ENCODE measurements around the gene DNAJC13.
"Not testable (repeated sequence)": the region's sequence is repeated elsewhere in the genome, so short reads cannot be mapped to it uniquely, and the experiment has no call there.

Gene DNAJC13

GRCh38 chr3:132416807-132417694 lies at the start of gene DNAJC13:
Gene DNAJC13, plus strand, starts transcription at chr3:132417502. Its CDS starts 17,049 bp downstream, at chr3:132434551.
- Histone ChIP-seq H3K4me2 (peak within 1 kb of the TSS; percentile 90), H3K9me3 (no peaks in the 10 kb centered on the region), H3K4me3 (peak within 1 kb of the TSS; percentile 99), H3K27ac (peak within 1 kb of the TSS; percentile 93), H3K36me3 (peaks cover 8% of the 10 kb centered on the region; the same call in 1 of the 2 replicates), H4K20me1 (peaks cover 3% of the 10 kb centered on the region; the same call in 1 of the 2 replicates), H3K4me1 (peaks cover 25% of the 10 kb centered on the region), H3K27me3 (no peaks in the 10 kb centered on the region), H3K9ac (peak within 1 kb of the TSS; percentile 94)
- TF ChIP-seq Cebpa-rat (IDR thresholded peaks at IDR 0.05) = no peak

GRCh38 chr3:132368515-132368914 lies 48.8 kb upstream of the DNAJC13 start:
- no peaks in the 10 kb centered on the region for H3K27me3 ChIP-seq
- no peaks in the 10 kb centered on the region for H3K9me3 ChIP-seq
- H3K27ac ChIP-seq = no peak overlapping the region
- H3K9ac ChIP-seq = no peak overlapping the region
- no peaks in the 10 kb centered on the region for H4K20me1 ChIP-seq
- no peak for TF ChIP-seq Cebpa-rat (IDR thresholded peaks at IDR 0.05)
- no peak overlapping the region for H3K4me3 ChIP-seq
- no peaks in the 10 kb centered on the region for H3K36me3 ChIP-seq
- H3K4me2 ChIP-seq = no peak overlapping the region
- H3K4me1 ChIP-seq = no peaks in the 10 kb centered on the region

GRCh38 chr3:132368962-132369361 lies 48.3 kb upstream of the DNAJC13 start:
- no peak for TF ChIP-seq Cebpa-rat (IDR thresholded peaks at IDR 0.05)
- Histone ChIP-seq H3K27me3 (no peaks in the 10 kb centered on the region), H3K4me2 (no peak overlapping the region), H3K27ac (no peak overlapping the region), H4K20me1 (no peaks in the 10 kb centered on the region), H3K9me3 (no peaks in the 10 kb centered on the region), H3K9ac (no peak overlapping the region), H3K4me1 (no peaks in the 10 kb centered on the region), H3K4me3 (no peak overlapping the region), H3K36me3 (no peaks in the 10 kb centered on the region)

DNA sequence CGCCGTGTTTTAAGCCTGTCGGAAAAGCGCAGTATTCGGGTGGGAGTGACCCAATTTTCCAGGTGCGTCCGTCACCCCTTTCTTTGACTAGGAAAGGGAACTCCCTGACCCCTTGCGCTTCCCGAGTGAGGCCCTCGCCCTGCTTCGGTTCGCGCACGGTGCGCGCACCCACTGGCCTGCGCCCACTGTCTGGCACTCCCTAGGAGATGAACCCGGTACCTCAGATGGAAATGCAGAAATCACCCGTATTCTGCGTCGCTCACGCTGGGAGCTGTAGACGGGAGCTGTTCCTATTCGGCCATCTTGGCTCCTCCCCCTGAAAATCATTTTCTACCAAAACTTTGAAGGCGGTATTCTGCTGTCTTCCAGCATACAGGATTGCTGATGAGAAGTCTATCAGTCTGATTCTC lies 40.4 kb upstream of the DNAJC13 start:
- not testable (repeated sequence) for H3K4me1 ChIP-seq, H4K20me1 ChIP-seq, H3K27me3 ChIP-seq, H3K9me3 ChIP-seq, H3K27ac ChIP-seq, H3K4me3 ChIP-seq, H3K9ac ChIP-seq, H3K4me2 ChIP-seq, H3K36me3 ChIP-seq

GRCh38 chr3:132378048-132378762 lies 39.1 kb upstream of the DNAJC13 start:
- no peaks in the 10 kb centered on the region for H3K27me3 ChIP-seq
- no peak overlapping the region for H3K9ac ChIP-seq
- H3K36me3 ChIP-seq = 0 out of 2 replicates have a peak, but pooled peaks cover 5% of the 10 kb centered on the region
- no peak overlapping the region for H3K27ac ChIP-seq
- TF ChIP-seq Cebpa-rat (IDR thresholded peaks at IDR 0.05) = no peak
- H3K4me1 ChIP-seq = 0 out of 2 replicates have a peak, but pooled peaks cover 7% of the 10 kb centered on the region
- H4K20me1 ChIP-seq = no peaks in the 10 kb centered on the region
- H3K4me3 ChIP-seq = no peak overlapping the region
- no peak overlapping the region for H3K4me2 ChIP-seq
- peaks cover 13% of the 10 kb centered on the region for H3K9me3 ChIP-seq

- no peak overlapping the region for H3K27ac ChIP-seq
- H4K20me1 ChIP-seq = no peaks in the 10 kb centered on the region
- no peak overlapping the region for H3K4me3 ChIP-seq
- peaks cover 19% of the 10 kb centered on the region for H3K9me3 ChIP-seq
- no peak overlapping the region for H3K9ac ChIP-seq
- TF ChIP-seq Cebpa-rat (IDR thresholded peaks at IDR 0.05) = no peak
- 0 out of 2 replicates have a peak, but pooled peaks cover 6% of the 10 kb centered on the region for H3K36me3 ChIP-seq
- H3K27me3 ChIP-seq = no peaks in the 10 kb centered on the region
- 0 out of 2 replicates have a peak, but pooled peaks cover 7% of the 10 kb centered on the region for H3K4me1 ChIP-seq
- H3K4me2 ChIP-seq = no peak overlapping the region
Measured at GRCh38 chr3:132378846-132379245, 38.5 kb upstream of the DNAJC13 start.

GRCh38 chr3:132380920-132381319 lies 36.4 kb upstream of the DNAJC13 start:
- H3K36me3 ChIP-seq = 0 out of 2 replicates have a peak, but pooled peaks cover 6% of the 10 kb centered on the region

GRCh38 chr3:132381348-132381944 lies 35.9 kb upstream of the DNAJC13 start:
- H3K27ac ChIP-seq = no peak overlapping the region
- no peak overlapping the region for H3K4me3 ChIP-seq
- H3K9me3 ChIP-seq = peaks cover 23% of the 10 kb centered on the region
- TF ChIP-seq Cebpa-rat (IDR thresholded peaks at IDR 0.05) = no peak
- H3K9ac ChIP-seq = no peak overlapping the region
- no peaks in the 10 kb centered on the region for H3K27me3 ChIP-seq
- H4K20me1 ChIP-seq = no peaks in the 10 kb centered on the region
- 0 out of 2 replicates have a peak, but pooled peaks cover 6% of the 10 kb centered on the region for H3K36me3 ChIP-seq
- no peak overlapping the region; the same call in 1 of the 2 replicates for H3K4me2 ChIP-seq
- peaks cover 11% of the 10 kb centered on the region for H3K4me1 ChIP-seq

More at GRCh38 chr3:132380920-132381319, 36.4 kb upstream of the DNAJC13 start:
- H3K27me3 ChIP-seq = no peaks in the 10 kb centered on the region
- 0 out of 2 replicates have a peak, but pooled peaks cover 7% of the 10 kb centered on the region for H3K4me1 ChIP-seq
- H3K9me3 ChIP-seq = peaks cover 23% of the 10 kb centered on the region
- H3K4me3 ChIP-seq = no peak overlapping the region
- H3K9ac ChIP-seq = no peak overlapping the region
- H4K20me1 ChIP-seq = no peaks in the 10 kb centered on the region
- H3K4me2 ChIP-seq = no peak overlapping the region; the same call in 1 of the 2 replicates
- H3K27ac ChIP-seq = no peak overlapping the region
- no peak for TF ChIP-seq Cebpa-rat (IDR thresholded peaks at IDR 0.05)

DNA sequence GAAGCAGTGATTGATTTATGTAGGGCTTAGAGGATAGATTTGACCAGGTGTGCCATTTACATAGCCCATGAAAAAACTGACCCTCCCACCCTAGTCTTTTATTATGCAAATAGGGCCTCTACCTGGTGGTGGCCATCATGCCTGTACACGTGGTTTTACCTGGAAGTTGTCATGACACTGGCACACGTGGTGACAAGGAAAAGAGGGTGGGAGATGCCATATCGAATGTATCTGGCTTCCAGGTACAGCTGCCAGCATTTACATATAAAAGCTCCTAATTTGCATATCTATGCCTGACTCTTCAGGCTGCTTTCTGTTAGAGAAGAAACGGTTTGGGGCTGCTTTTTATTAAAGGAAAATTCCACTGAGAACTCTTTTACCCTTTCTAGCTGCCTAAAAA lies 35.0 kb upstream of the DNAJC13 start:
- H3K27ac ChIP-seq = no peak overlapping the region
- no peaks in the 10 kb centered on the region for H3K27me3 ChIP-seq
- H4K20me1 ChIP-seq = no peaks in the 10 kb centered on the region
- 0 out of 2 replicates have a peak, but pooled peaks cover 6% of the 10 kb centered on the region for H3K36me3 ChIP-seq
- no peak for TF ChIP-seq Cebpa-rat (IDR thresholded peaks at IDR 0.05)
- H3K4me3 ChIP-seq = no peak overlapping the region
- H3K4me1 ChIP-seq = peaks cover 19% of the 10 kb centered on the region
- no peak overlapping the region for H3K4me2 ChIP-seq
- no peak overlapping the region for H3K9ac ChIP-seq
- H3K9me3 ChIP-seq = peaks cover 23% of the 10 kb centered on the region
